Umbilical cord (tissue), 2 donors: Measurements from ENCODE around the gene P2RX3. TPM values are rescaled to one million over a fixed set of nuclear protein-coding genes. Genes with fewer than 3 reads are reported as not detected.
"Not testable (repeated sequence)": the region's sequence is repeated elsewhere in the genome, so short reads cannot be mapped to it uniquely, and the experiment has no call there.

Experiments used
- DNase-seq: peaks from one replicate; pipeline ENCODE4 v3.0.0-alpha.2; 2015; ENCODE audit warnings: low spot score
- total RNA-seq: library from RNA; depleted of rRNA; stranded (reverse); fragments of >200 nt; gene quantifications from one replicate; pipeline ENCODE4 v1.2.3, GENCODE V29; 2014; ENCODE audit warnings: low replicate concordance; ENCODE audit not compliant: insufficient read depth

The P2RX3 gene
- total RNA-seq, 1 donor from 2014 or later: not detected

DNA sequence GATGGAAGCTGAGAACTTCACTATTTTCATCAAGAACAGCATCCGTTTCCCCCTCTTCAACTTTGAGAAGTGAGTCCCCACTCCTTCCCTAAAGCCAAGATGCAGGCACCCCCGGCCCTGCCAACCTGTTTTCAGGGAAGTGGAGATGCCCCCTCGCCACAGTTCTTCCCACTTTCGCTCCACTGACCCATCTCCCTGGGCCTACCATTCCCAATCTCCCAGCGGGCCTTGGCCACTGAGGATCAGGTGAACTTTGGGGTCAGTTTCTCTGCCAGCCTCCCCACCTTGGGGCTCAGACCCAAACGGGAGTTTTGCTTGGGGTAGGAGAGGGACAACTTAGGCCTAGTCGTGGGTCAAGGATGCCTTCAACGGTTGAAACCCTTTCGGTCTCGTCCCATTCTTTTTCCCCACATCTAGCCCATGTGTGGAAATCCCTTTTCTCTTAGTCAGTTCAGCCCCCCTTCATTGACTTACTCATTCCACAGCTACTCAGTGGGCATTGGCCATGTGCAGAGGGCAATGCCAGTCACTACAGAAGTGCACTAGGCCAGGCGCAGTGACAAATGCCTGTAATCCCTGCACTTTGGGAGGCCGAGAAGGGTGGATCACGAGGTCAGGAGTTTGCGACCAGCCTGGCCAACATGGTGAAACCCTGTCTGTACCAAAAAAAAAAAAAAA, 10.6 kb downstream of the P2RX3 start:
- no peak for DNase-seq

DNA sequence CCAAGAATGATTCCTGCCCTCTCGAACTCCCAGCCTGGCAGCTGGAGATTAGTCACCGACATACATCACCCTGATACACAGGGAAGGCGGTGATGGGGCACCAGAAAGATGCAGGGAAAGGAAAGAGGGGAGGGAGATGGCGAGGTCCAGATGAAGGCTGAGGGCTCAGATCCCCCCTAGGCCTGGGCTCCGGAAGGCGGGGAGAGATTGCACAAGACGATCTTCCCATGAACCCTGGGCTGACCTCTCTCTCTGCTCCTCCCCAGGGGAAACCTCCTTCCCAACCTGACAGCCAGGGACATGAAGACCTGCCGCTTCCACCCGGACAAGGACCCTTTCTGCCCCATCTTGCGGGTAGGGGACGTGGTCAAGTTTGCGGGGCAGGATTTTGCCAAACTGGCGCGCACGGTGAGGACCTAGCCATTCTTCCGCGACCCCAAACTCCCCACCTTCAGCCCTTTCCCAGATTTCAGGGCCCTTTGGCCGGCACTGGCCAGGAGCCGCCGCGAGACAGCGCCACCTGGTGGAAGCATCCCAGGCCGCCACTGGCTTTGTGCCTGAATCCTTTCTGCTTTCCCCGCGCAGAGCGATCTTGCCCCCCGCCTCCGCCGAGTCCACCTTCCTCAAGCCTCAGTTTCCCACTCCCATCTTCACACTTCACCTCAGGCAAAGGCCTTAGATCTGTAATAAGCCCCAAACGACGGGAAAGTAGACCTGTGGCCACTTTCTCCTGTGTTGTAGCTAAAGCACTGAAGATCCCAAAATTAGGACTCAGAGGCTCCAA, 11.5 kb downstream of the P2RX3 start:
- peak; percentile 40 for DNase-seq

DNA sequence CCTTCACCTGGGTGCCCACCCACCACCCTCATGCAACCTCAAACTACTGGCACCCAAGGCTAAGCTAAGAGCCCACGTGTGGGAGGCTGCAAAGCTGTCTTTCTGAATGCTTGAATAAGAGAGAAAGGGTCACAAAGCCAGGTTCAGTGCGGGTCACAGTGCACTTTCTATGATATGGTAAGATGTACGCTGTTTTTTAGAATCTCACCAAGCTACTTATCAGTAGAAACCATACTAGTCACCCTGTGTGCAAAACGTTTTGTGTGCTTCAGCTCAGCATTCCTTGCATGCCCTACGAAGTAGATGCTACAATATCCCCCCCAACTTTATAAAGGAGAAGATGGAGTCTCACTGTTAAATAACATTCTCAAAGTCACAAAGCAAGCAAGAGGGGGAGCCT, 14.9 kb downstream of the P2RX3 start:
- no peak for DNase-seq

DNA sequence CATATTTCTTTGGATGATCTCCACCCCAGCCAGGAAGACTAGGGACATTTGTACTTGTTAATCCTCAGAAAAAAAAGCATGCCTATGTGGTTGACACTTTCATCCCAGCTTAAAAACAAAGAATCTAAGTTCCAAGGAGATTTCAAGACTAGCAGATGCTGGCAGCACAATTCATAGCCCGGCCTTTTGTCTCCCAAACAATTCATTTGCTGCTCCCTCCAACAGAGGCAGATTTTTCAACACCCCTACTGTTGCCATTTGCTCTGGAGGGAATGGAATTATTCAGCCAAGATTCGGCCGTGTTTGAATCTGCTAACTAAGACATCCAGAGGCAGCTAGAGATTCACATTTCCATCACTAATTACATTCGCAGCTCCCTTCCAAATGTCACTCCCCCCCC, 15.3 kb downstream of the P2RX3 start:
- DNase-seq: no peak

GRCh38 chr11:57353852-57354251, 15.7 kb downstream of the P2RX3 start:
- no peak for DNase-seq

DNA sequence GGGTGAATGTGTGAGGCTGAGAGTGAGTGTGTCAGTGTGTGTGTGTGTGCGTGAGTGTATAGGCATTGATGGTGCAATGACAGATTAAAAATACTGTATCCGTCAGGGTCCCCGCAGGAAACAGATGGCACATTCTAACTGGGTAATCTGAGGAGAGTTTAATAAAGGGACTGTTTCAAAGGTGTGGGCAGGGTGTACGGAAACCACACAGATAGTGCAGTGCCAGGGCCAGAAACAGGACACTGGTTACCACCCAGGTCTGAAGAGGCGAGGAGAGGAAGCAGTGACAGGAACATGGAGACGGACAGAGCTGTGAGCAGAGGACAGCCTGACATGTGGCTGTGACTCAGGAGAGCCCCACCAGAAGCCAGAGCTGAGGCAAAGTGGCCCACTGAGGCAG, 16.5 kb downstream of the P2RX3 start:
- no peak for DNase-seq

DNA sequence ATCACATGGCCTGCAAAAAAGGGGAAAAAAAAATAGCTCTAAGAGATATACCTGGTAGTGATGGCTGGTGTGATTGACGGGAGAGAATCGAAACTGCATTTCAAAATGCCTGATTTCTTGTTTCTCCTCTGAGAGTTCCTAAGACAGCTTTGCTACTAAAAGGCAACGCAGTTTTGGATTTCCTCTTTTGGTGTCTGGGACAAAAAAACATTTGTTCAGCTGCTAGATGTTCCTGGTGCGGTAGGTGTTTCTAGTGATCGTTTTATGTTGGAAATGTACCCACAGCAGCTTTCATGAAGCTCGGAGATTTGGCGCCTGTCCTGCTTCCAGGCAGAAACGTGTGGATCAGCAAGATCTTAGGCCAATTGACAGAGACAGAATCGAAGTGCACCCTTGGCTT, 18.1 kb downstream of the P2RX3 start:
- DNase-seq: no peak

DNA sequence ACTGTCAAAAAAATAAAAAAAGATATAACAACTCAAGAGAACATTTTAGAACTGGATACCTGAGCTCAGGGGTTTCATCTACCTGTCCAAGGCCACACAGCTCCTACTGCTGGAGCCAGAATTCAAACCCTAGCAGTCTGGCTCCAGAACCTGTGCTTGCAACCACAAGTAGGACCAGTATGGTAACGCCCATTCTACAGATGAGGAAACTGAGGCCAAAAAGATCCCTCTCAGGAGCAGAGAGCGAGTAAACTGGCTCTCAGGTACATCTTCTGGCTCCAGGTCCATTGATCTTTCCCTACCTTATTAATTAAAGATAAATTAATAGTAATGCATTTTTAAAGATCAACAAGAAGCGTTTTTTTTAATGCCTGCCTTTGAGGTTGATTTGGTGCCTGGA, 19.2 kb downstream of the P2RX3 start:
- DNase-seq: no peak

DNA sequence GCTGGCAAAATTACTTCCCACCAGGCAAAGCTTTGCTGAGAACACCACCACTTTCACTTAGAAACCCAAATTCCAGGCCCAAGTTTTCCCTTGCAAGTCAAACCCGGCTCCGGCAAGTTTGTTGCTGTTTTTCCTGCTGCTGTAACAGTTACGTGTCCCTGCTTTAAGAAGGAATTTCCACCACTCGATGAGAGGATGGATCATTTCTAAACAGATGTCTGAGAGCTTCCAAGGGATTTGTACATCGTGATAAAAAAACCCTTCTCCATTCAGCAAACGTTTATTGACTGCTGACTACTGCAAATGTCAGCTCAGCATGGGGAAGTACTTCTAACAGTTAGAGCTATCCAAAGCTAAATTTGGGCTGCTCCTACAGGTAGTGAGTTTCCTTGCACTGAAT, 19.7 kb downstream of the P2RX3 start:
- peak; percentile 92 for DNase-seq

DNA sequence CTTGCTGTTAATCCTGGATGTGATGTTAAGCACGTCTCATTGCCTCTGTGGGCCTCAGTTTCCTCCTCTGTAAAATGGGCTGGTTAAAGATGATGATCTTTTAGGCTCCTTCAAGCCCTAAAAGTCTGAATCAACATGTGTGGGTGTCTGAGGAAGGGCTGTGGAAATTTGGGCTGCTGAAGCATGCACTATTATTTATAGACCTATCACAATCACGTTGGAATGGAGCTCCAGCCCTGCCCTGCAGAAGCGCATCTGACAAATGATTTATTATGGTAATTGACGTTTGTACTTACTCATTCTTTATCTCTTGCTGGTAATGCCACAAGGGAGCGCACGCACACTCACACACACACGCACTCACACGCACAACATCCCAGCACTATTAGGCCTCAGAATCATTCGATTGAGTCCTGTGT, 20.4 kb downstream of the P2RX3 start:
- DNase-seq: peak; percentile 14

GRCh38 chr11:57358991-57359390, 20.8 kb downstream of the P2RX3 start:
- no peak for DNase-seq

DNA sequence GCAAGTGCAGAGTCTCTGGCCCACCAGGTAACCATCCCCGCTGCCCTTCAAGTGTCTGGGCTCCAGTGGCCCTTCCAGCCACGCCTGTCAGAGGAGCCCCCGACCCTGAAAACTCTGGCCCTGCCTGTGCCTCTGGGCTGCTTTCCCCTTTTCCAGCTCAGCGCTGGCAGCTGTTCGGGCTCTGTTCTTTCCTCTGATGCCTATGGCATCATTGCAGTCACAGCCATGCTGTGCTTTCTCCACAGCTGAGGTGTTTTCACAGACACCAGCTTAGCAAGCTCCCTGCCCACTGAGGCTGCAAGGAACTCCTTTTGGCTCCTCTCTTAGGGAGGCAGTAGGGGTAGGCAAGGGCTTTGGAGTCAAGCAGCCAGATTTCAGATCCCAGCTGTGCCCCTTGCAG, 21.2 kb downstream of the P2RX3 start:
- DNase-seq: no peak

DNA sequence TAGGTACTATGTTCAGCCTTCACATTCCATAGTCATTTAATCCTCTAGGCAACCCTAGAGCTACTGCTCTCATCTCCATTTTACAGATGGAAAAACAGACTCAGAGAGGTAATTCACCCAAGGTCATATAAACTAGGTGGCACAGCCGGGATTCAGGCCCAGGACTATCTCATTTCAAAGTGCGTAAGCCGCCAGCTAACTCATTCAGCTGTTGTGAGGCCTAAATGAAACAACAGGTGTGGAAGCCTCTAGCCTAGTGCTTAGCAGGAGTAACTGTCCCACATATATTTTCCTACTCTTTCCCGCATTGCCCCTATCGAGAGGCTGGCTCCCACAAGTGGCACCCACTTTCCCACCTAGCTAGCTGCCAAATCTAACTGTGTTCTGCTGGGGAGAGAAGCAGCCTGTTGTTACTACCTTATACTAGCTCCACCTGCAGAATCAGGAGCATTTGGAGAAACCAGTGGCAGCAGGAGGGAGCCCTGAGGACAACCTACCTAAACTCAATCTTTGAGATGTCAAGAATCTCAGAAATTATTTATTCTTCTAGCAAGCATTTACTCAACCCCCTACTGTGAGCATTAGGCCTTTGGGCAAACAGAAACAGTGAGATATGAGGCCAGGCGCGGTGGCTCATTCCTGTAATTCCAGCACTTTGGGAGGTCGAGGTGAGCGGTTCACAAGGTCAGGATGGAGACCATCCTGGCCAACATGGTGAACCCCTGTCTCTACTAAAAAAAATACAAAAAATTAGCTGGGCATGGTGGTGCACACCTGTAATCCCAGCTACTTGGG, 21.9 kb downstream of the P2RX3 start:
- DNase-seq: no peak

- DNase-seq: no peak
These were observed 22.8 kb downstream of the P2RX3 start for GRCh38 chr11:57360991-57361390.

DNA sequence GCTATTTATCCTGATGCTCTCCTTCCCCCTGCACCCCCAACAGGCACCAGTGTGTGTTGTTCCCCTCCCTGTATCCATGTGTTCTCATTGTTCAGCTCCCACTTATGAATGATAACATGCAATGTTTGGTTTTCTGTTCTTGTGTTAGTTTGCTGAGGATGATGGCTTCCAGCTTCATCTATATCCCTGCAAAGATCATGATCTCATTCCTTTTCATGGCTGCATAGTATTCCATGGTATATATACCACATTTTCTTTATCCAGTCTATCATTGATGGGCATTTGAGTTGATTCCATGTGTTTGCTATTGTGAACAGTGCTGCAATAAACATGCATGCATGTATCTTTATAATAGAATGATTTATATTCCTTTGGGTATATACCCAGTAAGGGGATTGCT, 23.3 kb downstream of the P2RX3 start:
- not testable (repeated sequence) for DNase-seq

DNA sequence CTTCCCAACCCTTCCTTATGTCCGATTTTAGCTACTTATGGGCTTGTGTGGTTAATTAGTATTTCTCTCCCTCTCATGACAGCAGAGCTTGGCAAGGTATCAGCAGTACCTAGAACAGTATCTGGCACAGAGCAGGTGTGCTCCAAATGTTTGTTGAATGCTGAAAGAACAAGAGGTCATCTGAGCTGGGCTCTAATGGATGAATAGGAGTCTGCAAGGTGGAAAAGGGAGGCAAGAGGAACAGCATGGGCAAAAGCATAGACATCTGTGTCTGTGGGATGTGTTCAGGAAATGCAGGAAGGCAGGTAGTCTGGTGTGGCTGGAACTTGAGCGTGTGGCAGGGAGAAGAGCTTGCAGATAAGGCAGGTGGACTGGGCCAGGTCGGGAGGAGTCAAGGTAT, 23.8 kb downstream of the P2RX3 start:
- no peak for DNase-seq

- DNase-seq: no peak
These were observed 25.3 kb downstream of the P2RX3 start for GRCh38 chr11:57363131-57364080.

GRCh38 chr11:57364851-57365660, 26.9 kb downstream of the P2RX3 start:
- no peak for DNase-seq

- no peak for DNase-seq
These were observed 30.1 kb downstream of the P2RX3 start for GRCh38 chr11:57368106-57368844.

- no peak for DNase-seq
These were observed 30.7 kb downstream of the P2RX3 start for GRCh38 chr11:57368845-57369232.
